ENCODE measurements around the gene BRD3OS.

DNA sequence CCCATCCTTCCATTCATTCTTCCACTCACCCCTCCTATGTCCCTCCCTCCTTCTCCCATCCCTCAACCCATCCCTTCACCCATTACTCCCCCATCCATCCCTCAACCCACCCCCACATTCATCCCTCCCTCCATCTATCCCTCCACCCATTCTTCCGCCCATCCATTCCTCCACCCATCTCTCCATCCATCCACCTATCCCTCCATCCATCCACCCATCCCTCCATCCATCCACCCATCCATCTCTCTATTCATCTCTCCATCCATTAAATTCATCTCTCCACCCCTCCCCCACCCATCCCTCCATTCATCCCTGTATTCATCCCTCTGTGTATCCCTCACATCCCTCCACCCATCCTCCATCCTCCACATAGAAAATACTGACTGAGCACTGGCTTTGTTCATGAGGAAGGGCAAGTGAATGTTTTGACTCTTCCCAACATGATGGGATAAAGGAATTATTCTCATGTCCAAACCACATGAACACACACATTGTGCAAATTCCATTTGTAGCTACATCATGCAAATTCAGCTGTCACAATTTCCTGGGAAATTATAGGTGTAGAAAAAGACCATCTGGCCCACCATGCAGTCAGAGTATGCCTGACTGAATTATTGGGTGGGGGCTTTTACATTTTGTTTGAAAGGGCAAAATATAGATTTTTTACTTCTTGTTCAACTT, 26.2 kb upstream of the BRD3OS start:
- TF ChIP-seq, protein P1, sequence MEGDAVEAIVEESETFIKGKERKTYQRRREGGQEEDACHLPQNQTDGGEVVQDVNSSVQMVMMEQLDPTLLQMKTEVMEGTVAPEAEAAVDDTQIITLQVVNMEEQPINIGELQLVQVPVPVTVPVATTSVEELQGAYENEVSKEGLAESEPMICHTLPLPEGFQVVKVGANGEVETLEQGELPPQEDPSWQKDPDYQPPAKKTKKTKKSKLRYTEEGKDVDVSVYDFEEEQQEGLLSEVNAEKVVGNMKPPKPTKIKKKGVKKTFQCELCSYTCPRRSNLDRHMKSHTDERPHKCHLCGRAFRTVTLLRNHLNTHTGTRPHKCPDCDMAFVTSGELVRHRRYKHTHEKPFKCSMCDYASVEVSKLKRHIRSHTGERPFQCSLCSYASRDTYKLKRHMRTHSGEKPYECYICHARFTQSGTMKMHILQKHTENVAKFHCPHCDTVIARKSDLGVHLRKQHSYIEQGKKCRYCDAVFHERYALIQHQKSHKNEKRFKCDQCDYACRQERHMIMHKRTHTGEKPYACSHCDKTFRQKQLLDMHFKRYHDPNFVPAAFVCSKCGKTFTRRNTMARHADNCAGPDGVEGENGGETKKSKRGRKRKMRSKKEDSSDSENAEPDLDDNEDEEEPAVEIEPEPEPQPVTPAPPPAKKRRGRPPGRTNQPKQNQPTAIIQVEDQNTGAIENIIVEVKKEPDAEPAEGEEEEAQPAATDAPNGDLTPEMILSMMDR (IDR thresholded peaks at IDR 0.05): no peak
- no peak for TF ChIP-seq POLR2A (IDR thresholded peaks at IDR 0.05)

All from ovary (tissue), 3 donors.